H54 (cell line): ENCODE data around the gene PHOX2A.
A peak's percentile ranks its signal among the peaks of the same experiment; 100 is the strongest.

Experiments
- DNase-seq: peaks from one replicate; pipeline ENCODE4 v3.0.0; 2011; ENCODE audit warnings: low spot score, mixed read lengths; ENCODE audit not compliant: insufficient read length
- FAIRE-seq: peaks from 3 replicates; lab custom pipeline; 2011; peaks lifted over from hg19 to GRCh38; lab: Jason Lieb, UNC
- POLR2A ChIP-seq: IDR thresholded peaks from 2 replicates; pipeline ENCODE4 v1.6.1; 2011; ENCODE audit warnings: low read depth, mild to moderate bottlenecking, low read length

The PHOX2A gene

GRCh38 chr11:72226701-72227100 is 17.3 kb downstream of the PHOX2A start:
- no peak for FAIRE-seq
- TF ChIP-seq POLR2A = no peak
- DNase-seq = no peak

- FAIRE-seq (no peak), DNase-seq (no peak)
- TF ChIP-seq POLR2A = no peak
Measured at GRCh38 chr11:72225411-72225951, 18.5 kb downstream of the PHOX2A start.

GRCh38 chr11:72224564-72225410 is 19.2 kb downstream of the PHOX2A start, which contains the start of gene INPPL1:
INPPL1 (plus strand) TSS chr11:72224767; CDS start chr11:72224985, 218 bp downstream.
- no peak for DNase-seq
- TF ChIP-seq POLR2A = 0 out of 2 replicates have a peak, but pooled peaks have one; percentile 20
- FAIRE-seq = no peak

- no peak for FAIRE-seq
- no peak for DNase-seq
Measured at GRCh38 chr11:72223615-72224563, 20.1 kb downstream of the PHOX2A start.

GRCh38 chr11:72222907-72223614 is 20.9 kb downstream of the PHOX2A start:
- no peak for FAIRE-seq
- peak; percentile 35; the same call in 1 of the 2 replicates for TF ChIP-seq POLR2A
- DNase-seq = peak; percentile 77

More at GRCh38 chr11:72223615-72224563, 20.1 kb downstream of the PHOX2A start:
- peak; percentile 40 for TF ChIP-seq POLR2A

GRCh38 chr11:72222106-72222891 is 21.7 kb downstream of the PHOX2A start:
- no peak for TF ChIP-seq POLR2A
- DNase-seq = no peak
- FAIRE-seq = no peak

GRCh38 chr11:72221386-72222075 is 22.4 kb downstream of the PHOX2A start:
- FAIRE-seq (no peak), DNase-seq (no peak)
- TF ChIP-seq POLR2A = no peak

- no peak for TF ChIP-seq POLR2A
- FAIRE-seq = no peak
- DNase-seq = no peak
Measured at GRCh38 chr11:72220696-72221363, 23.1 kb downstream of the PHOX2A start.

GRCh38 chr11:72218251-72218745 is 25.7 kb downstream of the PHOX2A start:
- no peak for TF ChIP-seq POLR2A
- no peak for DNase-seq
- no peak for FAIRE-seq

- no peak for TF ChIP-seq POLR2A
- no peak for DNase-seq
- FAIRE-seq = no peak
Measured at GRCh38 chr11:72217841-72218240, 26.1 kb downstream of the PHOX2A start.

- DNase-seq (no peak), FAIRE-seq (no peak)
- TF ChIP-seq POLR2A = no peak
Measured at GRCh38 chr11:72216638-72217037, 27.3 kb downstream of the PHOX2A start, which contains the start of gene FOLR2. FOLR2 (plus strand) TSS chr11:72216794; CDS start chr11:72218585, 1,791 bp downstream.
